ENCODE results near the gene MYO18B. TPM values are rescaled to one million over a fixed set of nuclear protein-coding genes. Genes with fewer than 3 reads are reported as not detected.

MYO18B gene
- total RNA-seq, 1 donor from 2014 or later: 0.07 TPM

GRCh38 chr22:25838960-25839741 is 97.2 kb downstream of the MYO18B start:
- no peak overlapping the region for H3K27ac Mint-ChIP-seq (ENCODE audit: unreplicated experiment)

GRCh38 chr22:25839755-25840154 is 97.8 kb downstream of the MYO18B start:
- no peak for DNase-seq (ENCODE audit: low read depth)
- Mint-ChIP-seq H3K27ac (ENCODE audit: unreplicated experiment) (no peak overlapping the region), H3K9me3 (ENCODE audit: unreplicated experiment) (peaks cover 3% of the 10 kb centered on the region)

More at GRCh38 chr22:25838960-25839741, 97.2 kb downstream of the MYO18B start:
- no peaks in the 10 kb centered on the region for H3K27me3 ChIP-seq (ENCODE audit: insufficient read depth, low read length)
- Mint-ChIP-seq H3K4me3 (ENCODE audit: unreplicated experiment) (no peak overlapping the region), H3K4me1 (ENCODE audit: low read depth, unreplicated experiment) (peaks cover 6% of the 10 kb centered on the region), H3K36me3 (ENCODE audit: low read depth, unreplicated experiment) (no peaks in the 10 kb centered on the region), H3K27me3 (ENCODE audit: low read depth, unreplicated experiment) (peaks cover 55% of the 10 kb centered on the region), H3K9me3 (ENCODE audit: unreplicated experiment) (peaks cover 3% of the 10 kb centered on the region)
- H3K36me3 ChIP-seq (ENCODE audit: insufficient read depth, low read length): no peaks in the 10 kb centered on the region
- DNase-seq (ENCODE audit: low read depth) (no peak), FAIRE-seq (no peak)
- no peaks in the 10 kb centered on the region for H3K4me1 ChIP-seq (ENCODE audit: insufficient read depth, low read length)
- no peaks in the 10 kb centered on the region for H3K79me2 ChIP-seq (ENCODE audit: insufficient read depth, low read length)
- no peak for TF ChIP-seq EZH2 (IDR thresholded peaks at IDR 0.05; ENCODE audit: insufficient read depth, low read length)
- TF ChIP-seq, protein P1, sequence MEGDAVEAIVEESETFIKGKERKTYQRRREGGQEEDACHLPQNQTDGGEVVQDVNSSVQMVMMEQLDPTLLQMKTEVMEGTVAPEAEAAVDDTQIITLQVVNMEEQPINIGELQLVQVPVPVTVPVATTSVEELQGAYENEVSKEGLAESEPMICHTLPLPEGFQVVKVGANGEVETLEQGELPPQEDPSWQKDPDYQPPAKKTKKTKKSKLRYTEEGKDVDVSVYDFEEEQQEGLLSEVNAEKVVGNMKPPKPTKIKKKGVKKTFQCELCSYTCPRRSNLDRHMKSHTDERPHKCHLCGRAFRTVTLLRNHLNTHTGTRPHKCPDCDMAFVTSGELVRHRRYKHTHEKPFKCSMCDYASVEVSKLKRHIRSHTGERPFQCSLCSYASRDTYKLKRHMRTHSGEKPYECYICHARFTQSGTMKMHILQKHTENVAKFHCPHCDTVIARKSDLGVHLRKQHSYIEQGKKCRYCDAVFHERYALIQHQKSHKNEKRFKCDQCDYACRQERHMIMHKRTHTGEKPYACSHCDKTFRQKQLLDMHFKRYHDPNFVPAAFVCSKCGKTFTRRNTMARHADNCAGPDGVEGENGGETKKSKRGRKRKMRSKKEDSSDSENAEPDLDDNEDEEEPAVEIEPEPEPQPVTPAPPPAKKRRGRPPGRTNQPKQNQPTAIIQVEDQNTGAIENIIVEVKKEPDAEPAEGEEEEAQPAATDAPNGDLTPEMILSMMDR (IDR thresholded peaks at IDR 0.05; ENCODE audit: insufficient read depth, low read depth, low read length): no peak
- no peak overlapping the region for H3K9ac ChIP-seq (ENCODE audit: low read length)
- H3K9me3 ChIP-seq (ENCODE audit: insufficient read depth, low read depth, low read length): no peaks in the 10 kb centered on the region
- no peak overlapping the region for H2AFZ ChIP-seq (ENCODE audit: low read depth, low read length)
- no peak overlapping the region for H3K4me2 ChIP-seq (ENCODE audit: low read length)
- H3K4me3 ChIP-seq (ENCODE audit: insufficient read depth, low read depth, low read length): no peak overlapping the region
- H3K27ac ChIP-seq (ENCODE audit: low read depth, low read length): no peak overlapping the region
- H4K20me1 ChIP-seq (ENCODE audit: insufficient read depth, low read length): no peaks in the 10 kb centered on the region

More at GRCh38 chr22:25839755-25840154, 97.8 kb downstream of the MYO18B start:
- Histone ChIP-seq H3K9me3 (ENCODE audit: insufficient read depth, low read depth, low read length) (no peaks in the 10 kb centered on the region), H3K4me3 (ENCODE audit: insufficient read depth, low read depth, low read length) (no peak overlapping the region), H3K27me3 (ENCODE audit: insufficient read depth, low read length) (no peaks in the 10 kb centered on the region), H3K79me2 (ENCODE audit: insufficient read depth, low read length) (no peaks in the 10 kb centered on the region), H2AFZ (ENCODE audit: low read depth, low read length) (no peak overlapping the region), H3K4me1 (ENCODE audit: insufficient read depth, low read length) (no peaks in the 10 kb centered on the region), H3K27ac (ENCODE audit: low read depth, low read length) (no peak overlapping the region), H3K9ac (ENCODE audit: low read length) (no peak overlapping the region), H4K20me1 (ENCODE audit: insufficient read depth, low read length) (no peaks in the 10 kb centered on the region), H3K36me3 (ENCODE audit: insufficient read depth, low read length) (no peaks in the 10 kb centered on the region), H3K4me2 (ENCODE audit: low read length) (no peak overlapping the region)
- TF ChIP-seq, protein P1 (IDR thresholded peaks at IDR 0.05; ENCODE audit: insufficient read depth, low read depth, low read length): no peak
- no peak for TF ChIP-seq EZH2 (IDR thresholded peaks at IDR 0.05; ENCODE audit: insufficient read depth, low read length)
- no peak for FAIRE-seq
- Mint-ChIP-seq H3K36me3 (ENCODE audit: low read depth, unreplicated experiment) (no peaks in the 10 kb centered on the region), H3K4me3 (ENCODE audit: unreplicated experiment) (no peak overlapping the region), H3K27me3 (ENCODE audit: low read depth, unreplicated experiment) (peaks cover 55% of the 10 kb centered on the region), H3K4me1 (ENCODE audit: low read depth, unreplicated experiment) (peaks cover 6% of the 10 kb centered on the region)

Data from astrocyte (in vitro differentiated cells and primary cell).